Stimulated activated naive CD4-positive, alpha-beta T cell (primary cell): ENCODE results near the gene DUOX1.
"Not testable (repeated sequence)": the region's sequence is repeated elsewhere in the genome, so short reads cannot be mapped to it uniquely, and the experiment has no call there.

Source experiments
- DNase-seq, 6 experiments: peaks; one replicate each; lab custom pipeline; 2025; lab: John Stamatoyannopoulos, UW

DUOX1 gene

DNA sequence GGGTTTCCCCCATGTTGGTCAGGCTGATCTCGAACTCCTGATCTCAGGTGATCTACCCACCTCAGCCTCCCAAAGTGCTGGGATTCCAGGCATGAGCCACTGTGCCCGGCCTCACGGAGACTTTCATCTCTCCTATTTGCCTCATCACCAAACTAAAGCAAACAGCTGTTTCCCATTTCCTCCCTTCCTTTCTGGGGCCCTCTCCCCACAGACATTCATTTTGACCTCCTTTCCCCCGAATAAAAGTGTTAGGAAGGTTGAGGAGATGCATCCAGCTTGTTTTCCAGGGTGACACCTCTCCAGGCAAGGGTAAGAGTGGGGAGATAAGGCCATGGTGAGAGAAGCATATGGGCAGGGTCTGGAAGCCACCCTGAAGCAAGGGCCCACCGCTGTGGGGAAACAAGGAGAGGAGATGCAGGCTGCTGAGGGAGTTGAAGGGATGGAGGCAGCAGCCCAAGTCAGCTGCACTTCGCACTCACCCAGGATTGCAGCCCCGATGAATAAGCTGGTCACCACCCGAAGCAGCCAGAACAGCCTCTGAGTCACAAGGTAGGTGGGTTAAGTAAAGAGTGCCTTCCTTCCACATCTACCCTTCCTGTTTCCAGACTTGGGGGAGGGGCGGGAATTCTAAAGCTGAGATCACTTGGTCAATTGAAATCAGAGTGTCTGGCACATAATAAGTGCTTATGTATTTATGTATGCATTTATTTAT, 7.9 kb upstream of the DUOX1 start:
- DNase-seq = no peak

DNA sequence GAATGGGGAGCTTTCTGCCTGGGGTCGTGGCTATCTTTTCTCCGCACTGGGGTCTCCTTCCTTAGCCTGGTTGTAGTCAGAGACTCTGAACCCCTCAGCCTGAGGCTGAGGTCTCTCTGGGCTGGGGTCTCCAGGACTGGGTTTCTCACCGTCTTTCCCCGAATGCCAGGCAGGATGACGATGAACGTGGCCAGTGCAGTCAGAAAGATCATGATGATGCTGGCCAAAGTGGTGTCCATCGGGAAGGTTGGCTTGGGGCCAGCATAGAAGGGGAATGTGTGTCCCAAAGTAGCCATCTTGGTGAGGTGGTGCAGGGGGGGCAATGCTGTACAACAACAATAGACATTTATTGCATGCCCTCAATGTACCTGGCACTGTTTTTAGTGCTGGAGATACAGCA, 7.1 kb upstream of the DUOX1 start:
- DNase-seq = no peak

DNA sequence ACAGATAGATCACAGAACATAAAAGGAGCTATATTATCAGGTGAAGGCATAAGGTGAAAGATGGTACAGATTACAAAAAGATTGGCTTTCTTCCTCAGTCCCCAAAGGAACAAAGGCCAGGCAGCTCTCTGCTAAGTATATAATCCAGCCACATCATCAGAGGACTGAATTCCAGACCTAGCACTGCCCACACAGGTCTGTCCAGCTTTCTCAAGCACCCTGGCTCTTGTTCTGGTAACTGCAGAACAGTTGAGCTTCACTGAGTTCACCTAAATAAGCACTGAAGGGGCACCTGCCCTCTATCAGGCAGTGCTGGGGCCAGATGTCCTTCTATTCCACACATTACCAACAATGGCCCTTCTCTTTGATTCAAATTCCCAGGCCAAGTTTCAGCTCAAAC, 6.4 kb upstream of the DUOX1 start:
- no peak for DNase-seq

DNA sequence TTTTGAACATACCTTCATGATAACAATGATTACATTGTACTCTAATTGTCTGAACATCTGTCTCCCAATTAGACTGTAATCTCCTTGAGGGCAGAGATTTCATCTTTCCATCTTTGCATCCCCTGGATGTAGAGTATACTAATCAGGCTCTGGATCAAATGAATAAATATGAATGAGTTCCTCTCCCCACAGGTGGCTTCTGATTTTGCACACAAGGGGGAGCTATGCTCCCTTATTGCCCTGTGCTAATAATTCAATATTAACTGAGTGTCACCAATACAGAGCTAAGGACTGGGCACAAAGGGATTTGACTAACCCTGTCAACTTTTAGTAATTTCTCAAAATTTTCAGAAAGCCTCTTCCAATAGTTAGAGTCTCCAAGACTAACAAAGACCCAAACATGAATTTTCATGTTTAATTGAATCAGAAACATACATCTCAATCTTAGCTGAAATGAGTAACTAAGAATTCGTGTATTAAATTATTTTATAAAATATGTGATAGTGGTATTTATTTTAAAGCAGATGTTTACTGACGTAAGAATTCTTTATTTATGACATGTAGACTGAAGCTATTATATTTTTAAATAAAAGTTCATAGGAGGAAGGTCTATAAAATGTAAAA, 3.1 kb upstream of the DUOX1 start:
- peak in 4 of 6 experiments; percentile 21 to 50 (median 36) for DNase-seq

DNA sequence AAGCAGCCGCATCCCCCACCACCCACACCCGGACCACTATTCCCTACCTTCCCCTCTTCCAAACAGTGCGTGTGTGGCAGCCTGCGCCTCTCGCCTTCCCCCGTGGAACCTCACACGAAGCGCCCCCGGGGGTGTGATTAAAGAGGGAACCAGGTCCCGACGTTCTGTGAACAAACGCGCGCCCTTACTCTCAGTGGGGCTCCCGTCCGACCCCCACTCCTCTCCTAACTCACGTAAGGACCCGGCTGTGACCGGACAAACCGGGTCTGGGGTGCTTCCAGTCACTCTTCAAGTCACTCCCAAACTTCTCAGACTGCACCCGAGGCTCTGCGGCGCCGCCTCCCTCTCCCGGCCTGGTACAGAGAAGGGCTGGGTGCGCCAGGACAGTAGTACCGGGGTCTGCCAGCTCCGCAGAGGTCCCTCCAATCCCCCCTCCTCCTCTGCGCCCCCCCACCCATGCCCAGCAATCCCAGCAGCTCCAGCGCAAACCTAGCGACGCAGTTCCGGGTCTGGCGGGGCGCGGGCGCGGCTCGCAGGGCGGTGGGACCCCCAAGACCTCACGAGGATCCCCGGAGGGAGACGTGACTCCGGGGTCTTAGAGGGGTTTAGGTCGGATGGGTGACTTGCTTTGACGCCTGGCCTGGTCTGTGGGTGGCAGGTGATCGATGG, 689 bp upstream of the DUOX1 start:
- DNase-seq = no peak

DNA sequence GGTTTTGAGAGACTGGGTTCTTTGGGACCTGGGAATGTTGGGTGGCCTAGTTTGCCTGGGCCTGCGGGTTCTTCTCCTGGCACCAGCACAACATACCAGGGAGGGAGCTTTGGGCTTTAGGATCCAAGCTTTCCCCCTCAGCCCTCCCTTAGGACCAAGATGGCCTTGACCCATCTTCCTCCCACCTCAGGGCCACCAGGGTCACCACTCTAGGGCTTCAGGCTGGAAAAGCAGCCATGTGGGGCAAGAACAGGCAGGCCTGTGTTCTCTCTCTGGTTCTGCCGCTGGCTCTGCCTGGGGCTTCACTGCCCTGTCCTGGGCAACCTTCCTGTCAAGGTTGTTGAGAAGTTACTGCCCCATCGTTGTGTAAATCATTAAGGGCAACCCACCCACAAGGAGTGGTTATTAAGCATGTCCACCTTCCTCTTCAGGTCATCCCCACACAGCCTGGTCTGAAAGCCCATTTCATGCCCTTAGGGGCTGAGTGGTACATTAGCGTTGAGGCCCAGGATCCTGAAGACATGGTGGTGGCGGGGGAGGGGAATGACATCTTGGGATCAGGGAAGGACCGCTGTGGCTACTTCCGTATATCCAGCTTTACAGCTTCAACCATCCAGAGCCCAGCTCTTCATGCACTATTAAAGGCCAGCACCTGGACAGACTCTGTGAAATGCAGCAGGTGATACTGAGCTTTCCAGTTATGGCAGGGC, 652 bp downstream of the DUOX1 start:
- no peak for DNase-seq

DNA sequence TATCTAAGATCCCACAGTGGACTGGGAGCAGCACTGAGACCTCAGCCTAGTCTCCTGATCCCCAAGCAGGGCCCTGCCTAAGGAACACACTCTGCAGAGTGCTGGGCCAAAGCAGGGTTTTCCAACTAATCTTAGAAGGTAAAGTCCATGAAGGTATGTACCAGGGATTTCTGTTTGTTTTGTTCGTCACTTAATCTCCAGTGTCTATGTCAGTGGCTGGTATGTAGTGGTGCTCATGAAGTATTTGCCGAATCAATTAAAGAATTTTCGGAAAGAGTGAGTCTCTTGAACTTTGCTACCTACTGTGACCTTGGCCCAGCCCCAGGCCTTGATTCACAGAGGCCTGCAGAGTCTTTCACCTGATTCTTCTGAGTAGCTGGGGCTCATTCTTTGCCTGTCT, 1.7 kb downstream of the DUOX1 start:
- DNase-seq = no peak

DNA sequence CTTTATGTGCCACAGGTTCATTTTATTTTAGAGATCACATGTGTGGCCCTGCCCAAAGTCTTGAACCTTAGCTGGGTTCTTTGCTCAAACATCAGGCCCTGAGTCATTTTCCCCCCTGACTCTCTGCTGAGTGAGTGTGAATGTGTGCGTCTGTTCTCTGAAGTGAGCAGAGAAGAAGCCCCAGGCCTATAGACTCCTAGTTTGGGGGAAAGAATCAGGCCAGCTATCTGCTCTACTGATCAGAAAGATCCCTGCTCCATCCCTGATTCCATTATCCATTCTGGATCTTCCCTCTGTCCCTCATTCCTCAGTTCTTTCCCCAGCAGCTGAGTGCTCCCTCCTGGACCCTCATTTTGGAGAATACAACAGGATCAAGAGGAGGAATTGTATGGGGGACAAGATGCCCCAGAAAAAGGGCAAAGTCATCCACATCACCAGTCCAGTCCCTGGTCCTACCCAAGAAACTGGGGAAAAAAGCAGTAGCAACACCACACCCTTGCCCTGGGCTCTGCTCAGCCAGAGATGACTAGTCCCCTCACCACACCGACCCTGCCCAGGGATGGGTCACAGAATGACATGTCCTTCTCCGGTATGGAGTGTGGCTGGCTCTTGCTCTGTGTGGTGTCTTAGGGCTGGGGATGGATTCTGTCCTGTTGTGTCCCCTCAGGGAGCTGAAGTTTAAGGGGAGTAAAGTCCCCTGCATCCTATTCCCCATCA, 3.2 kb downstream of the DUOX1 start:
- no peak for DNase-seq

DNA sequence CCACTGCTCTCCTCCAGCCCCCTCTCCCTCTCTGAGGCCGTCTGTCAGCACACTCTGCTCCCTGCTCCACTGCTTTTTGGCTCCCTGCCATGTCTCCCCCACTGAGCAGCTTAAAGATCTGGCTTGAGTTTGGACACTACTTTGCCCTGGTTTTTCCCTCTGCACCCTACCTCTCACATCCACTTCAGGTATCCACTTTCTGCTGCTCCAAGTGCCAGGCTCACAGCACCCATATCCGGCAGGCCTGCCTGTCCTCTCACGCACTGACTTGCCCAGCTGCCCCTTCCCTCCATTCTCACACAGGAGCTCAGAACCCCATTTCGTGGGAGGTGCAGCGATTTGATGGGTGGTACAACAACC, 3.7 kb downstream of the DUOX1 start:
- no peak for DNase-seq

DNA sequence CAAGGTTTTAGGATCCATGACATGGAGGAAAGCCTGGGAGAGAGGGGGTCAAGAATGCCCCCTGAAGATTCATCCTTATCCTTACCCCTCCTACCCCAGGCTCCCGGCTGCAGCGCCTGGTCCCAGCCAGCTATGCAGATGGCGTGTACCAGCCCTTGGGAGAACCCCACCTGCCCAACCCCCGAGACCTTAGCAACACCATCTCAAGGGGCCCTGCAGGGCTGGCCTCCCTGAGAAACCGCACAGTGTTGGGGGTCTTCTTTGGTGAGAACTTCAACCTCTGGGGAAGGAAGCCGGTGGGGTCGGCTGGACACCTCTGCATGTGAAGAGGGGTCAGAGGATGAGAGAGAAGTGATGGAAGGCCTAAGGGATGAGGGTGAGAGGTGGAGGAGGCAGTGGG, 4.3 kb downstream of the DUOX1 start:
- DNase-seq = no peak

DNA sequence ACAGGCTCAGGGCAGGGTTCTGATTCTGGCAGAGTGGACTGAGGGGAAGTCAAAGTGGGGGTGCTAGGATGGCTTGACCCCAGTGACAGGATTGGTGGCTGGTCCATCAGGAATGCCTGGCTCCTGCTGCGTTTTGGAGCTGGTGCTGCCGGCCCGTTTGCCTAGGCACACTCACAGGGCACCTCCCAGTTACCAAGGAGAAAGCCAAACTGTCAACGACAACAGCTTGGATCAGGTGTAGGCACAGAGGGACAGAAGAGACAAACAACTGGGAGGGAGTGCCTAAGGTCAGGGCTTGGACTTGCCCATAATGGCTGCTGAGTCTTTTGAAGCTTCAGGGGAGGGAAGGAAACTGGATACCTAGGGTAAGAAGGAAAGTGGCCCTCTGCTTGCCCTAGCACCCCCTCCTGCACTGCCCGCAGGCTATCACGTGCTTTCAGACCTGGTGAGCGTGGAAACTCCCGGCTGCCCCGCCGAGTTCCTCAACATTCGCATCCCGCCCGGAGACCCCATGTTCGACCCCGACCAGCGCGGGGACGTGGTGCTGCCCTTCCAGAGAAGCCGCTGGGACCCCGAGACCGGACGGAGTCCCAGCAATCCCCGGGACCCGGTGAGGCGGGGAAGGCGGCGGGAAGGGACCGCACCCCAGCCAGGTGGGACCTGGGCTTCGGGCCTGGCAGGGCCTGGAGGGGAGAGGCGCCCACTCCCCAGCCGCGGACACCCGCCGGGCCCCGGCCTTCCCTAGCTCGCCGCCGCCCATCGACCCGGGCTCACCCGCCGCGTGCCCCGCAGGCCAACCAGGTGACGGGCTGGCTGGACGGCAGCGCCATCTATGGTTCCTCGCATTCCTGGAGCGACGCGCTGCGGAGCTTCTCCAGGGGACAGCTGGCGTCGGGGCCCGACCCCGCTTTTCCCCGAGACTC, 5.1 kb downstream of the DUOX1 start:
- peak in 3 of 6 experiments; percentile 2 to 14 (median 6) for DNase-seq

DNA sequence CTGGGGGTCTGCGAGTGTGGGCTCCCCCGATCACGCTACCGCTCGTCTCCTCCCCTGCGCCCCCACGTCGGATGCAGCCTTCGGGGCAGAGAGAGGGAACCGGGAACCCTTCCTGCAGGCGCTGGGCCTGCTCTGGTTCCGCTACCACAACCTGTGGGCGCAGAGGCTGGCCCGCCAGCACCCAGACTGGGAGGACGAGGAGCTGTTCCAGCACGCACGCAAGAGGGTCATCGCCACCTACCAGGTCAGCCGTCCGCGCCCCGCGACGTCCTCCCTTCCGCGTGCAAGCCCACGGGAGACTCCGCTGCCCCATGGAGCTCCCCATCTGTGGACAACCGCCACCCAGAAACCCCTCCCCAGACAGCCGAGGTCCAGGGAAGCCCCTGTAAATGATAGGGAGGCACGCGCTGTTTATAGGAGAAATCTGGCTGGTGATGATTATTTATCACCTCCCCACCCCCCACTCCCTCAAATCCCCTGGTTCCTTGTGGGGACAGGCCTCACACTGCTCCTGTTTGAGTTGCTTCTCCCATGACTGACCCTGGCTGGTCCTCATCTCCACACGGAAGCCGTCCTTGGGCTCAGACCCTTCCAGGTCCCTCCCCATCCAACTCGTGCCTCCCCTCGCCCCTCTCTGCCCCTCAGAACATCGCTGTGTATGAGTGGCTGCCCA, 6.0 kb downstream of the DUOX1 start:
- not testable (repeated sequence) for DNase-seq

DNA sequence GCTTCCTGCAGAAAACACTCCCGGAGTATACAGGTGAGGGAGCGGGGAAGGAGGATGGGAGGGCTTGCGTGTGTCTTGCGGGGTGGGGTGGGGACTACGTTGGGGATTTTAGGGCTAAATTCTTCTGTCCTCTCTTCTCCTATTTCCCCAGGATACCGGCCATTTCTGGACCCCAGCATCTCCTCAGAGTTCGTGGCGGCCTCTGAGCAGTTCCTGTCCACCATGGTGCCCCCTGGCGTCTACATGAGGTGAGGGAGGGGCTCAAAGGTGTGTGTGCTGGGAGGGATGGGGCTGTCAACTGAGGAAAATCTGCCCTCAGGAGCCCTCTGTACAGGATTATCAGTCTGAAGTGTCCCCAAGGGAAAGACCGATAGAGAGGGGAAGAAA, 6.6 kb downstream of the DUOX1 start:
- peak in 2 of 6 experiments; percentile 4 to 9 for DNase-seq

DNA sequence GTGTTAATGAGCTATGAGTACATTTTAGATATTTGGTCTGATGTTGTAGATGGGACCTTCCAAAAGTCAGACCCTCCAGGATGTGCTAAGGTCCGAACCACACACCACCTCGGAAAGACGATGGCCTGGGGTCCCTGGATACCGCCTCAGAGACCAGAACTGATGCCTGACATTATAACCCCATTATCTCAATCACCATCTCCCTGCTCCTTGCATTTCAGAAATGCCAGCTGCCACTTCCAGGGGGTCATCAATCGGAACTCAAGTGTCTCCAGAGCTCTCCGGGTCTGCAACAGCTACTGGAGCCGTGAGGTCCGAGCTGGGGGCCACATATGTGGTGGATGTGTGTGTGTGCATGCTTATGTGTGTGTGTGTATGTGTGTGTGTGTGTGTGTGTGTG, 7.9 kb downstream of the DUOX1 start:
- DNase-seq = no peak

DNA sequence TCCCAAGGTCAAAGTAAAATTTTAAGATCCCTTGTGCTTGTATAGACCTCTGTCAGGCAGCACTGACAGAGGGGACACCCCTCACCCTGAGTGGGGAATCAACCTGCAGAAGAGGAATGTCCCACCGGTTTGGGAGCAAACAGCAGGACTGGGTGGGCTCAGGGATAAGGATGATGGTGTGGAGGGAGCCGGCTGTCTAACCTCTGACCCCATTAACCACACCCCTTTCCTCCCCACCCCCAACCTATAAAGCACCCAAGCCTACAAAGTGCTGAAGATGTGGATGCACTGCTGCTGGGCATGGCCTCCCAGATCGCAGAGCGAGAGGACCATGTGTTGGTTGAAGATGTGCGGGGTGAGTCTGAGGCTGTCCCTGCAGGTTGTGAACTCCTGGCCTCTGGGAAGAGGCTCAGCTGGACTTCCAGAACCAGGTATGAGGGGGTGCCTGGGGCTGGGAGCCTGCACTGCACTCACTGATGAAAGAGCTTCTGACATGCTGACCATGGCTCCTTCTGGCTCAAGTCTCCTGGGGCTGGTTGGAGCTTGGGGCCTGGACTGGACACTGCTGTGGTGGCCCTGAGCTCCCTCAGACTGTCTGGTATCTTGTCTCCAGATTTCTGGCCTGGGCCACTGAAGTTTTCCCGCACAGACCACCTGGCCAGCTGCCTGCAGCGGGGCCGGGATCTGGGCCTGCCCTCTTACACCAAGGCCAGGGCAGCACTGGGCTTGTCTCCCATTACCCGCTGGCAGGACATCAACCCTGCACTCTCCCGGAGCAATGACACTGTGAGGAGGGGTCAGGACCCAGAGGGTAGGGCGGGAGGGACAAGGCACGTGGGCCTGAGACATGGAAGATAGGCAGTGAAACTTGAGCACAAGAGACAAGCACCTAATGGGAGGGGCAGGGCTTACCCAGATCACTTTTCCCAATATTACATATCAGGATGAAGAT, 9.3 kb downstream of the DUOX1 start:
- DNase-seq = no peak

DNA sequence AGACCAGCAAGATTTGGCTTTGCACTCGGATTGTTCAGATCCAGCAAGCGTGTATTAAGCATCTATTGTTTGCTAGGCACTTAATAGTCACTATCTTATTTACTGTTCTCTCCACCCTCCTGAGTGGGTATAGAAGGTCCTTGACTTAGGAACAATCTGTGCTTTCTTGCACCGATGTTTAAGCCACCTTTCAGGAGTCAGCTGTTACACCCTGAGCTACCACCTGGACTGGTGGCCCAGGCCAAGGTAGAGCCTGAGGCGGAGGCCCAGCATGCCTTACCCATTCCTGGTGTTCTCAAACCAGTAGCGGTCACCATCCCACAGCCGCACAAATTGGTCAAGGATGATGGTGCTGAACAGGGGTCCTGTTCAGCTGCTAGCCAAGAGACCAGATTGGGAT, 10.0 kb downstream of the DUOX1 start:
- DNase-seq = no peak

DNA sequence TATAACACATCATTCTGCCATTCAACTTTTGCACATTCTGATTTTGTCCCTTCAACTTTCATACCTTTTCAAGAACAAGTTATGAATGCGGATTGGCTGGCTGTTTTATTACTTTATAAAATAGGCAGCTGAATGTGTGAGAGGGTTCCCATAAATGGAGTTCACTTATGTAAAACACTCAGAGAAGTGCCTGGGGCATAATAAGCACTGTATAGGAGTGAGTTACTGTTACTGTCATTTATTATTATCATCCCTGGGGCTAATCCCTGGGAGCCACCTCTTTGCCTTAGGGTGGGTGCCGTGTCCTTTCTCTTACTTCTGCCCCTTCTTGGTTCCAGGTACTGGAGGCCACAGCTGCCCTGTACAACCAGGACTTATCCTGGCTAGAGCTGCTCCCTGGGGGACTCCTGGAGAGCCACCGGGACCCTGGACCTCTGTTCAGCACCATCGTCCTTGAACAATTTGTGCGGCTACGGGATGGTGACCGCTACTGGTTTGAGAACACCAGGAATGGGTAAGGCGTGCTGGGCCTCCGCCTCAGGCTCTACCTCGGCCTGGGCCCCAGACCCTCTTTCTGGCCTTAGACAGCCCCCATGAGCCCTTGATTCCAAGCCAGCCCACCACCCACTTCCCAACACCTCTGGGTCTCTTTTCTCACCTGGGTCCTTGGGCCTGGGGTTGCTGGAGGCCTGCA, 10.9 kb downstream of the DUOX1 start:
- DNase-seq = no peak

DNA sequence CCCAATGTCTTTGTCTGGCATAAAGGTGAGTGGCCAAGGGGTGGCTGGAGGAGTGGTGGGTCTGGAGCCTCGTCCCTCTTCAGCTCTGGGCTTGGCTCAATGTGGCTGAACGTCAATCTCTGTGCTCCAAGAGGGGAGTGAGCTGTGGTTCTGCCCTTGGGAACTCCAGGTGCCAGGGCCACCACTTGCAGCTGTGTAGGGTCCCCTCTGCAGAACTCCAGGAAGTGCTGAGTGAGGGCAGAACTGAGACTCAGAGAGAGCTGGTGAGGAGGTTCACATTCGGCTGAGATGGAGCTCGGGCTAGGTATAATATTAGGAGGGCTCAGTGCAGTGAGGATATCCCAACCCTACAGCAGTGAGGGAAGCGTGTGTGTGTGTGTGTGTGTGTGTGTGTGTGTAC, 11.6 kb downstream of the DUOX1 start:
- no peak for DNase-seq

DNA sequence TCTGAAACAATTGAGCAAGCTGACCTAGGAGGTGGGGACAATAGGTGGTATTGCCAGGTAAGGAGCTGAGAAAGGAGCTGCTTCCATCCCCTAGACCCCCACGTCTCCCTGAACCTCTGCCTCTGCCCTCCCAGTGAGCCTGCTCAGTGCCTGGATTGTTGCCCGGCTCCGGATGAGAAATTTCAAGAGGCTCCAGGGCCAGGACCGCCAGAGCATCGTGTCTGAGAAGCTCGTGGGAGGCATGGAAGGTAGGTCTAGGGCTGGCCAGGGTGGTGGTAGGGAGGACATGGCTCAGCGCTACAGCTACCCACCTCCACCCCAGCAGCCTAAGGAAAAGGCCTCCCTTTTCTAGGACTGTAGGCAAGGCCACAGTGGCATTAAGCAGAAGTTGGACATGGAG, 13.3 kb downstream of the DUOX1 start:
- DNase-seq = no peak
